HG03064 (cell line): Measurements from ENCODE around the gene RNLS.

Source experiments
- ATAC-seq: cut with Tn5 transposase; IDR thresholded peaks from one replicate; pipeline ENCODE4 v1.9.1; 2021; ENCODE audit warnings: low read depth; ENCODE audit not compliant: unreplicated experiment

The RNLS gene

DNA sequence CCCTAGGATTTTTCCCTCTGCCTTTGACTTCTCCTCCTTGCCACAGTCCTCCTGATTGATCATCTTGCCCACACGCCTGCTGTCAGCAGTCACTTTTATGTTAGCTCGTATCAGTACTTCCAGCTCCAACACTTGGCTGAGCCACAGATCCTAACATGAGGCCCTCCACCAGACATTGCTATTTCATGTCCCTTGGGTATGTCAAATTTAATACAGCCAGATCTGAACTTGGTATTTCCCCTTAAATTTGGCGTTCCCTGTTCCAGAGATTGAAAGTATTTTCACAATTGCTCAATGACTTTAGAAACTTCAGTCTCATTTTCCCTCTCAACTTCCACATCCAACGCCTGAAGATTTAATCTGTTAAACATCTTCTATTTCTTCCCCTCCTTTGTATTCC lies 140.4 kb downstream of the RNLS start:
- ATAC-seq: no peak

DNA sequence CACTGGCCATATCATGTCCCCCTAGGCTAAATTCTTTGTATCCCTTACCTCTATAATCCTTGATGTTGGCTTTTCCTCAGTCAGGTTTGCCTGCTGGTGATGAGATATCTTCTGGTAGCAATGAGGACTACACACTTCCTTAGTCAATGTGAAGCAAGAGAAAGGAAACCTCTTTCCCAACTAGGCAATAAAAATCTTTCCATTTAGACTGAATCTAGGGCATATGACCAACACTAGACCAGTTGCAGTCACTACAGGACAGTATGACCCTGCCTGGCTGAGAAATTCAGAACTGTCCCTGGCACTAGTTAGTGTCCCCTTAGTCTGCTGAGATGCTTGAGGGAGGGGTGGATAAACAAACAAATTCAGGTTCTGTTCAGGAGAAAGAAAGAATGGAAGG lies 142.6 kb downstream of the RNLS start:
- ATAC-seq: no peak

DNA sequence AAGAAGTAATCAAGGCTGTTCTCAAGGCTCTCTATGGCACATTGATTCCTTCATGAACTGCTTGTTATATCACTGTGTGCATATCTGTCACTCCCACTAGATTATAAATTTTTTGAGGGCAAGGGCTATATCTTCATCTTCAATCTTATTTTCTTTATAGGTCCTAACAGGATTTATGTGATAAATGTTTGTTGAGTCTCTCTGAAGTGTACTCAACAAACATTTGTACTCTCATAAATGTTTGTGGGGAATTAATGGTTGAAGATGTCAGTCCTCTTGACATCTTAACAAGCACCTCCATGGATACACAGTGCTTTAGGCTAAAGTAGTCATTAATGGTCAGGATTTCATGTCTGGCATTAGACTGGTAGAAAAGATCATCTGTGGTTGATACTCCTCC lies 143.2 kb downstream of the RNLS start:
- ATAC-seq: no peak

DNA sequence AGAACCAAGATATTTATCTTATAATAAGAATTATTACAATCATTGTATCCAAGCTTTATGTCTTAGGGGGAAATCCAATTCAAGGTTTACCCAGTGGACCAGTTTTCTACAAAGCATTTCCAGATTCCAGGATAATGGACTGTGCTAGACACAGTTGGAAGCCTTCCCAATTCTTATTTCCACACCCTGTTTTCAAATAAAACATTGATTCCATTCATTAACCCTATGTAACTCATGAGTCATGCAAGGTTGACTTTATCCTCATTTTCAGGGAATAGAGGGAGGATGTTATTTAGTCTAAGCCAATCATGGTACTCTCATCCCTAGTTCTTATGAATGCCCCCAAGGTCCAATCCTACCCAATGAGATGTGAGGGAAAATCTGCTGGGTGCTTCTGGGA lies 145.7 kb downstream of the RNLS start:
- no peak for ATAC-seq

DNA sequence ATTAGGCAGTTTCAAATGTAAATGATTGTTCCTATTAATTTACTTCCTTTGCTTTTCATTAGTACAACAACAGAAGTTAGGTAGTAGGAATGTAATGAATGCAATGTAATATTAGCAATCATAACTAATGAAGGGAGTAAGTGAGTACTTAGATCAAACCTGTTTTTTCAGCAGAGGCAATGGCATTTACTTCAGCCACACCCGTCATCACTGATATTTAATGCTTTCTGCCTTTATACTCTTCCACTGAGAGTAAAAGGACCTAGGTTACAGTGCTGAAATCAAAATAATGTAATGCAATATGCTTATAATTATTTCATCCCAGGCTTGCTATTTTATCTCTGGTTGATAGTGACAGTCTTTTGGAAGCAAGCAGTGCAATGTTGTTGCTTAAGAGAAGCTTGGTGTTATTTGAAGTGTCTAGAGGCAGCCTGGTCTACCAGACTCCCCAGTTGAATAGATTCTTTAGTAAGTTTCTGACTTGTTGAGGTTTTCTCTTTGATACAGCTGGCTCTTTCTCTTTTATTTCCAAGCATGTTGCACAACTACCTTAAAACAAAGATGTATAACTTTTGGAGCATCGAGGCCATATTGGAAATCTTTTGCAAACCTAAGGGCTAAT lies 149.4 kb downstream of the RNLS start:
- ATAC-seq: no peak

DNA sequence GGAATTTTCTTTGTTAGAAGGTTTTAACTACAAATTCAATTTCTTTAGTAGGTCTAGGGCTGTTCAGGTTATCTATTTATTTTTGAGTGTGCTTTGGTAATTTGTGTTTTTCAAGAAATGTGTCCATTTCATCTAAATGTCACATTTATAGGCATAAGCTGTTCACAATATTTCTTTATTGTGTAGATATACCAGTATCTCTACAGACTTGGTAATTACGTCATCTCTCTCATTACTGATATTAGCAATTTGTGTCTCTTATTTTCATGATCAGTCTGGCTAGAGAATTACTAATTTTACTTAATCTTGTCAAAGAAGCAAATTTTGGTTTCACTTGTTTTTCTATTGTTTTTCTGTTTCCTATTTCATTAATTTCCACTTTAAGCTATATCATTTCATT lies 152.0 kb downstream of the RNLS start:
- no peak for ATAC-seq

DNA sequence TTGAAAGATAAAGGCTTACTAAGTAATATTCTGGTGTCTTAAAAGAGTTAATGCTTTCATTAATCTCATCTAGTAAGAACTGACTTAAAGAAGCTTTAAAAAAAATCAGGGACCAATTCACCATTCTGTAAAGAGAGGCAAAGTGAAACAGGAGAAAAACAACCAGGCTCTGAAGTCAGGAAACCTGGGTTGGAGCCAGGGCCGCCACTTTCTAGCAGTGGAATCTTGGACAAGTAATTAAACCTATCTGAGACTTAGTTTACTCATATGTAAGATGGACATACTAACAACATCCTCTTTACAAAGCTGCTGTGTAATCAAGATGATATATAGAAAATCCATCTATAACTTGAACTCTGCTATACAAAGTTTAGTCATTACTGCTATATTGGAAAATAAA lies 154.1 kb downstream of the RNLS start:
- no peak for ATAC-seq

DNA sequence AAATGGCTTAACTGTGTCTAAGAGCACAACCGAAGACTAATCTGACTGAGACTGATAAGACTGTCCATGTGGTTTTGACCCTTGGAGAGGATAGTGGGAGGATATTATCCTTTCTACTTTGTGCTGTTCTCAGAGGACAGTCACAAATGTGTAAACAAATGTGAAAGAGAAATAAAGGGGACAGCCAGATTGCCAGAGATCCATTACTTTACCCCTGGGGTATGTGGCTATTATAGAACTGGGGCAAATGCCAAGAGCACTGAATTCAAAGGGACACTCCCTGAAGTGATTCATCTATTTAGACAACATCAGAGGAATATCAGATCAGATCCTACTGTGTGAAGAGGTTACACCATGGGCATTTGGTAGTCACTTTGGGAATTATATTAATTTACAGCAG lies 154.7 kb downstream of the RNLS start:
- ATAC-seq: no peak

DNA sequence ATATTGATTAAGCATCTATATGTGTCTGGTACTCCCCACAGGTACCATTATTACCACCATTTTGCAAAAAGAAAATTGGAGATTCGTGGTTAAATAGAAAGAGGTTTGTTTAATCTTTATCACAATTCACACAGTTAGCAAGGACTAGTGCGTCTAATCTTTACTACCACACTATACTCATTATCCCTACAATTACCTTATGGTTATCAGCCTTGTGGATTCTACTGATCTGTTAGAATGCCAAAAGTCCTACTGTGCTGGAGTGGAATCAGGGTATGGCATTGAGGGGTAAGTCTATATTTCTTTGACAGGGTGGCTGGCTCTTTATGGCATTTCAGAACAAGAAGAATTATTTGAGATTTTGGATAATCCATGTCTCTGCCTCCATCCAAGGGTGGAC lies 156.1 kb downstream of the RNLS start:
- no peak for ATAC-seq

DNA sequence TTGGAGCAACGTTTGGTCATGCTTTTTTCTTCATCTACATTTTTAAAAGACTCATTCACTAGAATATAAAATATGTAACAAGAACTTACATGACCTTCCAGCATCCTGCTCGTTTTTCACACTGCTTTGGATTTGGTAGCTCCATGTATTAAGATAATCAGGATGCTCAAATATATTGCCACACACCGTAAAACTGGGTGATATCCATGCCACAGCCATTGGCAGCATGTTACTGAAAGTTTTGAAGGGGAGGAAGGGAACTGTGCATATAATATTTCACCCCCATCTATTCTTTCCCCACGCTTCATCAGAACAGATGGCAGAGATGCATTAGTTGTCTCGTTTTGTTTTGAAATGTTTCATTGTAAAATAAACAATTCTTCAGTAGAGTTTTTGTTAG lies 158.2 kb downstream of the RNLS start:
- ATAC-seq: no peak

DNA sequence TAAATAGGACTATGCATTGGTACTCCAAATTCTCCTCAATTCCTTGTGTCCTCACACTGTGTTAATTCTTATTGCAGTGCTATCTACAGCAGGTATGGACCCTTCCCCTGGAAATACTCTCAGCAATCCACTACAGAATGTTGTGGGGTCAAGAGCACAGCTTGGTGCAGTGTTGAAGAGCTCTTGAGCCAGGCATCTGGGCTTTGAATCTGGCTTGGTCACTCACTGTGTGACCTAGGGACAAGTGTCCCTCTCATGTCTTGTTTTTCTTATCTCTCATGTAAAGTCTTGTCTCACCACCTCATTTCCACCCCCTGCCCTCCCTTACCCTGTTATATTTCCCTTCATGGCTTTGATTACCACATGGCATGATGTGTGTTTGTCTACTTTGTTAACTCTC lies 159.4 kb downstream of the RNLS start:
- no peak for ATAC-seq

DNA sequence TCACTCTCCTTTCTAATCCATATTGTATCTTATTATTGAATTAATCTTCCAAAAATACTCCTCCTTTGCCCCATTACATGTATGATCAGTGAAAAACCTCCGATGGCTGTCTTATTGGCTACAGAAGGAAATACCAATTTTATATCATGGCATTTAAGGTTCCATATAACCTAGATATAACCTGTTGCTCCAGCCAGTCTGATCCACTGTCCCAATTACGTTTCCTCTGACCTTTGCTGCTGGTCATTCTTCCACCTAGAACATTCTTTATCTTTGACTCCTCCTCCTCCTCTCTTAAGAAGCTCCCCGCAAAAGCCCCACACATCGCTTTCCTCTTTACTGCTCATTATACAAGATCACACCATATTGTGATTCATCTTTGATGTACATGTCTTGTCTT lies 161.5 kb downstream of the RNLS start:
- no peak for ATAC-seq

DNA sequence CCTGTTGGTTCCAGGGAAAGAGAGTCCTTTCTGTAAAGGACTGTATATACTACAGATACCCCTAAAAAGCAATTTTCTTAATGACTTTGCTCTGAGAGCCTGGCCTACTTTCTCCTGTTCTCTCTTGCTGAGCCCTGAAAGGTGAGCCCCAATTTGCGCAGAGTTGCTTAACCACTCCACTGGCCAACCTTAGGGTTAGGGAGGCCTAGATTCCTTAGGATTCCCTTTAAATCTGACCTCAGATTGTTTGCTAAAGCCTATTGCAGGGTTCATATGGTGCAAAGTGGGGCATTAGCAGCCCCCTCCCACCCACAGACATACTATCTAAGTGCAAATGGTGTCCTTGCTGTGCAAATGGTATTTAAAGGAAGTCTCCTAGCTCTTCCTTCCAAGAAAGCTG lies 164.2 kb downstream of the RNLS start:
- ATAC-seq: no peak

DNA sequence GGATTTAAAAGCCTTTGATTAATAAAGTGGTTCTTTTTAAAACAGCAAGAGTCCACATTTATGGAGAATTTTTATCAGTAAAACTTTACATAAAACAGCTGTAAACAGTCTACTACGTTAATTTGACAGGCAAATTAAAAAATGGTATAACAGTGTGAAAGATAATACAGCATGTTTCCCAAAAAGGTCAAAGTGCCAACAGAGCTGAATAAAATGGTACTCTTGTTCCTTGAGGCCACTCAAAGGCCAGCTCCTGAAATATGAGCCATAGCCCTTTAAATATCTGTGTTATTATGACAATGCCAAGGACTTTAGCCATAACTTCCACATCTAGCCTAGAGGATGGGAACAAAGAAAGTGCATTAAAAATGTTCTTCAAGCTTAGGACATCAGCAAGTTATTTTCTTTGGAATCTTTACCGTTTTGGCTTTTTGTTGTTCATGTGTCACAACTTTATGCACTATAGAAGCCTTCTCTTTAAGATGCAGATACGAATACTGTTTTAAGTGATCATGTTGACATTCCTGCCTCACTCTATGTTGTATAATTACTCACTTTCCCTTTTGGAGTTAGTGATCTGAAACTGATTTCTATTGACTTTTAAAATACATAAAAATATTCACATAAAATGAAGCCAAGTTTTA lies 165.6 kb downstream of the RNLS start:
- no peak for ATAC-seq

DNA sequence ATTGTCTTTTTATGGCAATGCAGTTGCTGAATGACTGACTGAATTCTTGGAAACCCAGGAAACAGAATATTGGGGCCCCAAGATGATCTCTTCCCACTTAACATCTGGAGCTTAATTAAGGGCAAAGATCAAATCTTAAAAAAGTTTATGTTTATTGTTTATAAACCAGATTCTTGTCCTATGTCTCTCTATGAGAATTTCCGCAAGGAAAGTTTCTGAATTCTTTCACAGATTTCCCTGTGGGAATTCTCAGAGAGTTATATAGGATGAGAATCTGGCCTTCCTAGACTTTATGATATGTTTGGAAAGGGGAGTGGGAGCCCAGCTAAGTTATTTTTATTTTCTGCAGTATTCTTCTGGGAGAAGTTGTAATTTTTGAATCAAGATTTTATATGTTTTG lies 166.3 kb downstream of the RNLS start:
- ATAC-seq: no peak

DNA sequence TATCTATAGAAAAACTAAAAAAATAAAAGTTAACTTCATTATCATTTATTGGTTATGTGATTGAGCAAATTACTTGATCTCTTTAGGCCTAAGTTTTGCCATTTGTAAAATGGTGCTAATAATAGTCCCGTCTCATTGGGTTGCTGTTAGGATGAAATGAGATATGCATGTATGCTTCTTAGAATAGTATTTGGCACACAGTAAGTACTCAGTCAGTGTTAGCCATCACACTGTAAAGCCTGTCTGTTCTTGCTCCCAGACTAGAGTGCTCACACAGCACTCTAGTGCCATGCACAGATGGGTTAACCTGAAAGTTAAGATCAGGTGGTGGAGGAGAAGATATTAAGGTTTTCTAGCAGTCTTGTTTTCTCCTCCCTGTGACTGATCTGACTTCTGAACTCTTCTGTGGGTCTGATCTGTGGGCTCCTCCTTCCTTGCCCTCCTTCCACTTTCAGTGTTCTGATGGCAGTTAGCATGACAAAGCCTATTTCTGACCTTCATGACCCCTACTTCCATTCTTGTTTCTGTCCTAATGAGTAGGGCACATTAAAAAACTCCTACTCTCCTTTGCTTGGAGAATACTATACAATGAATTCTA lies 167.5 kb downstream of the RNLS start:
- no peak for ATAC-seq

DNA sequence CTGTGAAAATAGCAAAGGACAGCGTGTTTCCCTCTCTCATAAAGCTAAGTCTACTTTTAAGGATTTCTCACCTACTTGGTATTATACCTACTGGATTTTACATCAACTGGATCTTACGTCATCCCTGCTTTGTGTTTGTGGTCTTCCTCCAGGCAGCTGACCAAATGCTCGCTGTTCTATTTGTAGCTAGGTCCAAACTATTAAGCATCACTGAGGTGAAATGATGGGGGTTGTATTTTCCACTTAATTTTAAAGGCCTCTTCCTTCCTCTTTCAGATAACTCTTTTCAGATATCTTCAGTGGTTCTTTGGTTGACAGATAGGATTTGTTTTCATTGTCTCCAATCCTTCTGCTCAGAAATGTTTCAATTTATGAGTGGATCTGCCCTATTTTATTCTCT lies 169.7 kb downstream of the RNLS start:
- ATAC-seq: no peak

DNA sequence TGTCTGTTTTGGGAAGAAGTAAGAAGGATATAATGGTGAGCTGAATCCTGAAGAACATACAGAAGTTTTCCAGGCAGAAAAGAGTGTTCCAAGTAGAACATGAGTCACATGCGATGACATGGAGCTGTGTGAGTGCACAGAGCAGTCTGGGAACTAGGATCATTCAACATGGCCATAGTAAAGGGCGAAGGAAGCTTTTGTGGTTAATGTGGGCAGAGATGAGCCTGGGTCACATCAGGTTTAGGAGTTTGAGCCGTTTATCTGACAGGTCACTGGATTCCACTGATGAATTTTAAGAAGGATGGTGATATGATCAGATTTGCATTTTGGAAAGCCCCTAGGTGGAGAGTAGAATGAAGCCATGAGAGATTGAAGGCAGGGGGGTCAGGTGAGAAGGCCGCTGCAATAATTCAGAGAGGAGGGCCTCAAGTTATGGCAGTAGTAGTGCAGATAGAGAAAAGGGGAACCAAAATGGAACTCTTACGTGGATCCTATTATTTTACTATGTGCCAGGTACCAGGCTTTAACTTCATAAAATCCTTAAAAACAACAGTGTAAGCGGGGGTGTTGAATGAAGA lies 171.3 kb downstream of the RNLS start:
- no peak for ATAC-seq

DNA sequence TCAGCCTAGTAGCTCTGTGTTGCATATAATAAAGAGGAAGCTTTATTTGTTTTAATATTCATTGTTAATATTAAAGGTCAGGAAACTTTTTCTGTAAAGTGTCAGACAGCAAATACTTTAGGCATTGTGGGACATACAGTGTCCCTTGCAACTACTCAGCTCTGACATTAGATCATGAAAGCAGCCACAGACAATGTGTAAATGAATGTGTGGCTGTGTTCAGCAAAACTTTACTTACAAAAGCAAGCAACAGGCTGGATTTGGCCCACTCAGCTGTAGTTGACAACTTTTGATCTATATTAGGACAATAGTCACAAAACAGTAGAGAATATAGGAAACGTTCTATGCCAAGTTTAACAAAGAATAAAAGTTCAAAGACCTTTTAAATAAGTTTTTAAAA lies 173.3 kb downstream of the RNLS start:
- no peak for ATAC-seq

DNA sequence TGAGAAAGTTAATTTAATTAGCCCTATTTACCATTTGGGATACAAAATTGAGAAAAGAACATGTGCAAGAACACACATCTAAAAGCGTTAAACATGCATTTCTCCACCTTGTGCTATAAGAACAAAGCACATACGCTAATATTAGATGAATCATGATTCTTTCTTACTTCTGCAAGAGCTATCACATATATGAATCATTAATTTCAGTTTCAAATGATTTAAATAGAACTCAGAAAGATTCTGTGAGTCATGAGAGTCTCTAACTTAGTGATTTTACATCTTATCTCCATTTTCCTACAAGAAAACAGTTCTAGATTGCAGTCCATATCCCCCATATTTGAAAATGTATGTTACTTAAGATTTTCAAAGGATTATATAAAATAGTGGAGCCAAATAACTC lies 173.9 kb downstream of the RNLS start:
- ATAC-seq: no peak

DNA sequence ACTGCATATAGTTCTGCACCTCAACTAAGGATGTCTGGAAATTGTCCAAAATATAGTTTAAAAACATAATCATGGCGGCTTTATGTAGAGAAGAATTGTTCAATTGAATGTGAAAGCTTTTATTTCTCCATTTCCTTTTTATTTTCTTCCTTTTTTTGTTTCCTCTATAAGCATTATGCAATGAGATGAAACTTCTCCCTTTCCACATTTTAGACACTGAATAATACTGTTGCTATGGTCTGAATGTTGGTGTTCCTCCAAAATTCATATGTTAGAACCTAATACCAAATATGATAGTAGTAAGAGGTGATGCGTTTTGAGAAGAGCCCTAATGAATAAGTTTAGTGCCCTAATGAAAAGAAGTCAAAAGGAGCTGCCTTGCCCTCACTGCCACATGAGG lies 175.0 kb downstream of the RNLS start:
- ATAC-seq: no peak

DNA sequence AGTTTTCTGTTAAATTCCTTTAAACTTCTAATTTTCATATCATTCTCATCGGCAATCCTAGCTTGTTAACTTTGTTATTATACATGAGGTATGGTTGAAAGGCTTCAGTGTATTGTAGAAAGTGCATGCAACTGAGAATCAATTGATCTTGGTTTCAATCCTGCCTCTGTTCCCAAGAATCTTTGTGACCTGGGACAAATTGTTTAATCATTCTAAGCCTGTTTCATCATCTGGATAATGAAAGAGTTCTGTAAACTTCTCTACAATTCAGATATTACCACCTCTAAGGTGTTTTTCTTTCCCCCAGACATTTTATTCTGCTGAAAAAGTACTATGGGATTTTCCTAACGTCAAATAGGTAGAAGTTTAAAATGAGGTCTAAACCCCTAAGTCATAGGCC lies 179.0 kb downstream of the RNLS start:
- no peak for ATAC-seq
